Breast epithelium (tissue), 3 donors: Measurements from ENCODE around the gene DDX10.

Source experiments
- CTCF ChIP-seq, 3 donors: fragments of 450-650 bp; IDR thresholded peaks; one replicate each; pipeline ENCODE4 v1.5.1; 2016 to 2017; ENCODE audit warnings: antibody characterized with exemption in 3 of 3, mild to moderate bottlenecking in 3 of 3, moderate library complexity in 3 of 3
- POLR2A ChIP-seq: fragments of 450-650 bp; IDR thresholded peaks from one replicate; pipeline ENCODE4 v1.6.1; 2016; ENCODE audit warnings: antibody characterized with exemption, mild to moderate bottlenecking, moderate library complexity

DNA sequence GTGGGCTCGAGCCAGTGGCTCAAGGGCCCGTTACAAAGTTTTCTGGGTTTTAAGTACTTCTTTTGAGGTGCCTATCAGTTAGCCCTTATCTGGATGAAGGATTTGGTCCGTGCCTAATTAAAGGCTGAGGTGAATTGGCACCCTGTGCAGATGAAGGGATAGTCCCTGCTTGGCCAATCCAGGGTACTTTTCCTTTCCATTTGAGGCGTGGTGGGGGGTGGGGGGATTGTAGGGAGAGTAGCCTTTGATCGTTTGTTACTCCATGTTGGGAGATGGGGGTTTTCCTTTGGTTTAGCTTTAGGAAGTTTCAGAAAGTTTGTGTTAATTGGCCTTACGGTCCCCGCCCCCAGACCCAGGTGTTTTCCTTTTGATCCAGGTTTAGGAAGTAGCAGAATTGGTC is 170.8 kb downstream of the DDX10 start:
- TF ChIP-seq CTCF (IDR thresholded peaks at IDR 0.05) (no peak), POLR2A (no peak)
